GM19043 (cell line): Measurements from ENCODE around the gene GSE1.

ENCODE experiments used
- ATAC-seq: cut with Tn5 transposase; IDR thresholded peaks from one replicate; pipeline ENCODE4 v1.9.1; 2021; ENCODE audit warnings: low read depth; ENCODE audit not compliant: unreplicated experiment

Gene GSE1

DNA sequence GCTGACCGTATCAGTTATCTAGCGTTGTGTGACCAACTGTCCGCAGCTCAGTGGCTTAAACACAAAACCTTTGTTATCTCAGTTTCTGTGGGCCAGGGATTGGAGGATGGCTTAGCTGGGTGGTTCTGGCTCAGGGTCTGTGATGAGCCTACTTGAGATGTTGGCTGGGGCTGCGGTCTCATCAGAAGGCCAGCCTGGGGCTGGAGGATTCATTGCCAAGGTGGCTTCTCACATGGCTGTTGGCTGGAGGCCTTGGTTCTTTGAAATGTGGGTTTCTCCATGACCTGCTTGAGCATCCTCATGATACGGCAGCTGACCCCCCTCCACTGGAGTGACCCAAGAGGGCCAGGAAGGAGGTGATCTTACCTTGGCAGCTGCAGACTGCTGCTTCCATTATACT, 16.7 kb downstream of the GSE1 start:
- no peak for ATAC-seq

DNA sequence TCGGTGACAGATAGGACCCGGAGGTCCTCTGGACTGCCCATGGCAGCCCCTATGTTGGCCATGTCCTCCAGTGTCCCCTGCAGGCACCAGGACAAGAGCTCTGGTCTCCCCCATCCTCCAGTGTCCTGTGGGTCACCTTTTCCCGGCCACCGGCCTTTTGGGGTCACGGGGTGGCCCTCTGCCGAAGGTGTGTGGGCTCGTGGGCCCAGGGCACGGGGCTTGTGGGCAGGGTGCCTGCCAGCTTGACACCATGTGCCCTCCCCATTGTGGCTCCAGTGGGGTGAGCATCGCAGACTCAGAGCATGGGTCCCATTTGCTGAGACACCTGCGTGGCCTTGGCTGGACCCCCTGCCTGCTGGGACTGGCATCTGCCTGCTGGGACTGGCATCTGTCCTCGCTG, 18.1 kb downstream of the GSE1 start:
- no peak for ATAC-seq

DNA sequence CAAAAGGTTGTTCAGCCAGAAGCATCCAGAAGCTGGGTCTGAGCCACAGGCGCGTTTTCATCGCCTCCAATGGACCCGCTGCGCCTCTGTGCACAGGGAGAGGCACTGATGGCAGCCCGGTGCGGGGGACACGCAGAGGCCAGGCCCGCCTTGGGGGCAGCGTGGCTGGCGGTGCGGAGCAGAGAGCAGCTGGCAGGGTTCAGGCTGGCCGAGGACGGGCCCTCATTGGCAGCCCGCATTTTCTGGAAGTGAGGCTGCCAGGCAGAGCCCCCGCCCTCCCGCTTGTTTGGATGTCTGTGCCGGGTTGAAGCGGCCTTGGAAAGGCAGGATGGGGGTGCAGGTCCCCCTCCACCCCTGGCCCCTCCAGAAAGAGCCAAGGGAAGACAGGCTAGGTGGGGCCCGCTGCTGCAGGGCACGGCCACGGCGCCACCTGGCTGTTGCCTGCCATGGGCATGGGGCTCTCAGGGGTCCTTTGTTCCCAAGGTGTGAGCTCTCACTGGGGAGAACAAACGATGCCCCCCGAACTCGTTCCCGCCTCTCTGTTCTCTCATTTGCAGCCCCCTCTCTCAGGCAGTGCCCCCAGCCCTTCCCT, 18.8 kb downstream of the GSE1 start:
- ATAC-seq = no peak

DNA sequence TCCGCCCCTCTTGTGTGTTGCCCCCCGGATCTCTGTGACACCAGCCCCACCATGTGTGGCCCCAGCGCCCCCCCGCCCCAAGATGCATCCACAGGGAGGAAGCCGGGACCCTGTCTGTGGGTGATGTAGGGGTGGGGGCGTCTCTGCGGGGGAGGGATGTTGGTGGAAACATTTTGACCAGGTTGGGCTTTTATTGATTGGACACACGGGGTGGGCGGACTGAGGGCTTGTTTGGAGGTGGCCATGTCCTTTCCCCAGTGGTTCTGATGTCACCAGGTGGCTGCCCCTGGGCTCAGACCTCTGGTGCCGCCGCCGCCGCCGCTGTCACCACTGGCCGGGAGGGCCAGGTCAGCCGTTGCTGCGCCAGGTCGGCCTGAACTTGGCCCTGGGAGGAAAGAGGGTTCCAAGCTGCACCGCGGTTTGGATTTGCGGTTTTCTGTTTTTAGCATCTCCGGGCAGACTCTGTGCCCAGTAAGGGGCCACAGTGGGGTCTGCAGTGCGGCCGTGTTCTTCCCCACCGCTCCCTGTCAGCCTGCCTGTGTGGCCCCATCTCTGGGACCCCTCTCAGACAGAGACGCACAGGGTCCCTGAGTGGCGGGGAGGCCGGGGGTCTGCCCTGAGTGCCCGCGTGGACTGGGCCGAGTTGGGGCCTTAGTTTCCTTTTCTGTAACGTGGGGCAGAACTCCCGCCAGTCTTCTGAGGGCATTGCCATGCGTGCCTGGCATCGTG, 19.8 kb downstream of the GSE1 start:
- no peak for ATAC-seq

DNA sequence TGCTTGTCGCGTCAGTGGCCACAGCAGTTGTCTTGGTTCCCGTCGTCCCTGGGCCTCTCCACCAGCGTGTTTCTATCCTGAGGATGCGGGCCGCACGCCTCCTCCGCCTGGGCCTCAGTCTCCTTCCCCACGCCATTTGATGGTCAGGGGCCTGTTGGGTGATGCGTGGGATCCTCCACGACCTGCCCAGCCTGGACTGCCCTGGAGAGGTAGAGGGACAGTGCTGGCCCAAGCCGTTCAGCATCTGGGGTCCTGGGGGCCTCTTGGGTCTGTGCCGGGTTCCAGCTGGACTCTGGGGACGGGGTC, 20.3 kb downstream of the GSE1 start:
- no peak for ATAC-seq

DNA sequence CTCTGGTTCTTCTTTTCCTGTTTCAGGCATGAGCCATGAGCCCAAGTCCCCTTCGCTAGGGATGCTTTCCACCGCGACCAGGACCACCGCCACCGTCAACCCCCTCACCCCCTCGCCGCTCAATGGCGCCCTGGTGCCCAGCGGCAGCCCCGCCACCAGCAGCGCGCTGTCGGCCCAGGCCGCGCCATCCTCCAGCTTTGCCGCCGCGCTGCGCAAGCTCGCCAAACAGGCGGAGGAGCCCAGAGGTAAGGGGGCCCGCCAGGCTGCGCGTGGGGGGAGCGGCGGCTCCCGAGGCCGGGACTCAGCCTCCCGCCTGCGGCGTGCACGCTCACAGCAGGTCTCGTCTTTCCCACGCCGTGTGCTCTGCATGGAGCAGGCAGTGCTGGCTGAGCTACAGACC, 20.8 kb downstream of the GSE1 start:
- no peak for ATAC-seq

DNA sequence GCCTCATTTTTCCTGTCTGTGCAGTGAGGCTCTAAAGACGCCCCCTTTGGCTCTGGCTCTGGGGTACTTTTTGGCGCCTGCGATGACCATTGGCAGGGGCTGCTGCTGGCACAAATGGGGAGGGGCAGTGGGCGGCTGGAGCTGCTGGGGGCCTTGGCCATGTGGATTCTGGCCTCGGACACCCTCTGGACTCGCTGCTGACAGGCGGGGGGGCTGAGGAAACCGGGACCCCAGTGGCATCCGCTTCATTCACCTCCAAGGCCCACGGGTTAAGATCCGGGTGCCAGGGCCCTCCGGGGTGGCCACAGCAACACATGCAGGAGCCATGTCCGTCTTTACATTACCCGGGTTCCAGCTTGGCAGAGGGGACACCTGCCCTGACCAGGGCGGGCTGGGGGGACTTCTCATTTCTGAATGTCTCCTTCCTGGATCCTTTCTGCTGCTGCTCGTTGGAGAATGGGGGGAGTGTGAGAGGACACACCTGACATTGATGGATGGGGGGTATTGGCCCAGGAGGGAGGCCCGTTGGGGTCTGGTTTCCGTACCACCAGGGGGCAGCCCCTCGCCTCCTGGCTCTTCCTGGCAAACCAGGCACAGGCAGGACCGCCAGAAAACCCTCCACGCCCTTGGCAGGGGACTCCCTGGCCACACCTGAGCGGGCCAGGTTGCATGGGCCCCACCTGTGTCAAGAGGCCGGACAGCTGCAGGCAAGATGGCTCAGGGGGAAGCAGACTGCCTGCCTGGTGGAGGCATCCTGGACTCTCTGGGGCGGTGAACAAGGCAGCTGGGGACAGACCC, 21.8 kb downstream of the GSE1 start:
- ATAC-seq = no peak

DNA sequence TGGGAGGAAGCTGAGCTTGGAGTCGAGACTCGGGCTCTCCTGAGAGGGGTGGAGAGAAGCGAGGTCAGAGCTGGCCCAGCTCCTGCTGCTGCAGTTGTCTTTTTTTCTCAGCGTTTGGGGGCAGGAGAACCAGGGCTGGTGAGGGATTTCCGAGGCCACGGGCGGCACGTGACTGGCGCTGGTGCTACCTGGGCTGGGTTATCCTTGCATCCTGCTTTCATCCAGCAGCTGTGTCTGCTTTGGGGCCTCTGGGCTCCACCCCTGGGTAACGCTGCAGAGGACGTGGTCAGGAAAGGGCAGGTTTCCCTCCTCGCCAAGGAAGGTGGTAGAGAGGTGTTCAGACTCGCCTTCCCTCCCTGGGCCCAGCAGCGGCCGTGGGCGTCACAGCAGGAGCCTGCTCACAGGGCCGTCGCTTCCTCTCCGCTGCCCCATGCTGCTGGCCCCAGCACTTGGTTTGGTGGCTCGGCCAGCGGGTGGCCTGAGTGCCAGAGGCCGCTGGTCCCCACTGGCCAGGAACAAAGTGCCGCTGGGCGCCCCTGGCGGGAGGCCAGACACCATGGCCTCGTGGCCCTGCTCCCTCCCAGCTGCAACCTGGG, 22.5 kb downstream of the GSE1 start:
- ATAC-seq = no peak

DNA sequence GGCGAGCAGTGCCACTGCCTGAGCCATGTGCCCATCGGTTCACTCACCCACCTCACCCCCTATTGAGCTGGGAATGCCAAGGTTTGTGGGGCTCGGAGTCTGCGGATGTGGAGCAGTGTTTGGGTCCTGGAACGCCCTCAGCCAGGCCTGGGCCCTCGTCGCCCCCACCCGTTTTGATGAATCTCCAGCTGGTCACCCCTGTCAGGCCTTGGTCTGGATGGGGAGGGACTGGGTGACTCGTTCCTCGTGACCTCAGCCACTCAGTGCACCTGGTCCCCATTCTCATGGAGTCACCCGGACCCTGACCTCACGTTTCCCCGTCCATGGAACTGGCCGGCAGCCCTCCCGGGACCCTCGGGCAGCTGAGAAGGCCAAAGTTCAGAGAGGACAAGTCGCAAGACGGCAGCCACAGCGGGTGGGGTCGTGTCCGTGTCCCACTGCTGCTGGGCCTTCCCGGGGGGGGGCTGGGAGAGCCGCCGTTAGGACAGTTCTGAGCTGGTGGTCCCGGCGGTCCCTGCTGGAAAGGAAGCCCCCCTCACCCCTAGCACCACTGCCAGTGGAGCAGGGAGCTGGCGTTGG, 23.2 kb downstream of the GSE1 start:
- ATAC-seq = no peak

DNA sequence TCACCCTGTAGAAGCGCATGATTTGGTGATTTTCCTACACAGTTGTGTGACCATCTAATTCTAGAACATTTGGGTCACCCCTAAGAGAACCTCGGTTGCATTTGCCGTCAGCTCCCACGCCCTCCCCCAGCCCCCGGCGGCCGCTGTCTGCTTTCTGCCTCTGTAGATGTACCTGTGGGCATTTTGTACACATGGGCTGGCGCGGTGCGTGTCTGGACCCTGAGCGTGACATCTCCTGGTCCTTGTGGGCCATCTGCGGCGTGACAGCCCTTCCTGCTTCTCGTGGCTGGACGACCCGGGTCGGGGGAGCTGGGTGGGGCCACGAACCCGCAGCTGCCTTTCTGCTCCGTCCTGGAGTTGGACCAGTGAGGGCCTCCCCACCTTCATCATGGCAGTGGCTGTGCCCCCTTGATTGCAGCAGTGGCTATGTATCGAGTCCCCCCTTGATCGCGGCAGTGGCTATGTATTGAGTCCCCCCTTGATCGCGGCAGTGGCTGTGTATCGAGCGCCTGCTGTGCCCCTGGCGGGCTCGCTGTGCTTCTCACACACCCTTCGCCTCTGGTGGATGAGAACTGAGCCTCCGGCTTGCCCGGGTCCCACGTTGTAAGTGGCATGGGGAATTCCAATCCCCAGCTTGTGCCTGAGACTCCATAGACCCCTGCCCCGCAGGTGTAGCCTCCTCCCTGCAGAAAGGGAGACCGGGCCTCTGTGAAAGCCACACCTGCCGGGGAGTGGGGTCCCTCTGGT, 24.1 kb downstream of the GSE1 start:
- no peak for ATAC-seq

DNA sequence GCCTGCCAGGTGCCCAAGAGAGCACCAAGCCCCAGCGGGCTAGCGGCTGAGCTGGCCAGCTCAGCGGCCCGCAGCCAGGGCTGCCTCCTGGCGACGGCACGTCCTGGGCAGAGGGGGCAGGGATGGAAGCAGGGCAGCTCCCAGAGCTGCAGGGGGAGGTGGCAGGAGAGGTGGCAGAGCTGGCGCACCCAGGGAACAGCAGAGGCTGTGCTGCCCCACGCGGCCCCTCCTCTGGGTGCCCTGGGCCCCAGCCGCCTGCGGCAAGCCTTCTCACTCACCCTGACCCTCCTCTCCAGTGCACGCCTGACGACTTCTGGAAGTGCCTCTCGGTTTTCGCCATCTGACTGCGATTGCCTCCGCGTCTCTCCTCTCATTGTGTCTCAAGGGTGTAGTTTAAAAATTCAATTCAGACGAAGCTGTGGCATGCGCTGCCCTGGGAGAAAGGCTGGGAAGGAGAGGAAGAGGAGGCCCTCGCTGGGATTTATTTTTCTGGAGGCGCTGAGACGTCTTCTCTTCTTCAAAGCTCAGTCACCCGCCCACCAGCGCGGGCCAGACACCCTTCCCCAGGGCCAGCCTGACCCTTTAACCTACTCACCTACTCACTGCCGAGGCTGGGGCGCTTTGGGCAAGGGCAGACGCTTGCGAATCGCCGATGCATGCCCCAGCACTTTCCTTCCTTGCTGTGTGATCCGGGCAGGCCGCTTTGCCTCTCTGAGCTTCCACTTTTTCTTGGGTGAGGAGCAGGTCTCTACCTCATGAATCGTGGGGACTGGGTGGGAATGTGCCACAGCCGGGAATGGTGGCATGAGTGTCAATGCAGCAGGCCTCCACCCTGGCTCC, 24.9 kb downstream of the GSE1 start:
- no peak for ATAC-seq

DNA sequence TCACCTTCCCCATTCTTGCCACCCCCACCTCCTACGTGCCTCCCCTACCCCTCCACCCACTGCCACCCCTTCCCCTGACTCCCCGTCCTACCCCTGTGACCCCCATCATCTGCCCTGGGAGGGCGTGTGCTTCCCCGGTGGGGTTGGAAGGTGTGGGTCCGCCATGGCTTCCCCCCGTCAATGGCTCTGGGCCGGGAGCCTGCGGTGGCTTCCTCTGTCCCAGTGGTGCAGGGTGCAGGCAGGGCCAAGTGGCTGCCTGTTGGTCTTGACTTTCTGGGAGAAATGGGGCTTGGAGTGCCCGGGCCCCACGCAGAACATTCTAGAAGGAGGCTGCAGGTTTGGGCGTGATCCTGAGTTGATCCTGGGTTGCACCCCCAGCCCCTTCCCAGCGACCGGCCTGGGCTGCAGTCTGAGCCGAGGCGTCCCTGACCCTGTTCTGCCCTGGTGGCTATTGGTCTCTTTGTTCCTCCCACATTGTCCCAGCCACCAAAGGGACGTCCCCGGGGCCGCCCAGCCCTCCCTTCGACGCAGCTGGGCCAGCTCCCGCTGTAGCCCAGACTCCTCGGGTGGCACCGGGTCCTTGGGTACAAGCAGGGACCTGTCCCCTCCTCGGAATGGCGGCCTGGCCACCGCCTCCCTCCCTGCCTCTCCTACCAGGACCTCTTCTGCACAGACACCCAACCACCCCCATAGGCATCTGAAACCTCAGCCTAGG, 25.7 kb downstream of the GSE1 start:
- ATAC-seq = no peak

DNA sequence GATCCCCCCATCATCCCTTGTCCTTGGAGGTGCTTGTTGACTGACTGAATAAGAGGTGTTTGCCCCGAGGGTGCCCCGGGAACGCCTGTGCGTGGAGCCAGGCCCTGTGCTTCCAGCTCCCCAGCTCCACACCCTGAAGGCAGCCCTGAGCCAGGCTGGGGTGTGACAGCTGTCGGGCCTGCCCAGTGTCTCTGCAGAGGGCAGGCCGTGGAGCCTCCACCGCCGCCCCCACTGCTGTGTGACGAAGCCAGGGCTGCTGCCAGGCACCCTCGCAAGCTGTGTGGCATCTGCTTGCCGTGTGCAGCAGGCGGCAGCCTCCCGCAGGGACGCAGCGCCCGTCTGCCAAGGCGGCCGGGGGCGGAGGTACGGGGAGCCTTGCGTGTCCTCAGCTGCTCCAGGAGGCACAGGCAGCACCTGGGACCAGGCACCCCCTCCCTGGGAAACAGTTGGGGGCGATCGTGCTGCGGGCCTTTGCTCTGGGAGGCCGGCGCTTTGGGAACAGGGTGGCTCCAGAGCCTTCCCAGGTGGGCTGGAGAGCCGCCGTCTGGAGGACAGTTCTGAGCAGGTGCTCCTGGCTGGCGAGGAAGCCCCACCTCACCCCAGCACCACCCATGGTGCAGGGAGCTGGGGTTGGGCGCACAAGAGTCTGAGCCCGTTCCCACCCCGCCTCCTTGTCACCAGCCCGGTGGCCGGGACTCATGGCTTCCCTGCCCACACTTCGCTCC, 26.6 kb downstream of the GSE1 start:
- no peak for ATAC-seq

DNA sequence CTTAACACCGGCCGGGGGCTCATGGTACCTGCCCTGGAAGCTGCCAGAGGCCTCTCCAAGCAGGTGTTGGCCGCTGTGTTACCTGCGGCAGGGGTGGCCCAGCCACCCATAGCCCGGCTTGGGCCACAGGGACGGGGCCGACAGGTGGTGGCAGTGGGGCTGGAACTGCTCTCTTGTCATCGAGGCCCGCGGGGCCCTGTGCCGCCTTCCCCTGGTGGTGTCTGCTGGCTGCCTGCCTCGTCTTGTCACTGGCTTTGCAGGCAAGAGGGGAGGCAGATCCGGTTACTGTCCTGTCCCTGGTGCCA, 27.1 kb downstream of the GSE1 start:
- ATAC-seq = no peak

DNA sequence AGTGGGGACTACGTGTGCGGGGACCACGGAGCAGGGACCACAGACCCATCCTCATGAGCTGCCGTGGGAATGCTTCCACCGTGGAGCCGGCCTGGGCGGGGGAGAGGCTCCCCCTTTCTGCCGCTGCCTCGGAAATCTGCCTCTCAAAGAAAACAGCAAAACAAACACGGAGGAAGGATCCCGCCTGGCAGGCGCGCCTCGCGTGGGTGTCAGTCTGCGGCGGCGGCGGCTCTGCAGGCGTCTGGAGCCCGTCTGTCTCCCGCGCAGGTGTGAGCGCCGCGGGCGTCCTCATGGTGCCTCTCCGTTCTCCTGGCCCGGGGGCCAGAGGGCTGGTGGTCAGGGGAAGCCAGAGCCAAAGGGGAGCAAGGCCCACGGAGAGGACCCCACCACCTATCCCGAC, 27.5 kb downstream of the GSE1 start:
- no peak for ATAC-seq

DNA sequence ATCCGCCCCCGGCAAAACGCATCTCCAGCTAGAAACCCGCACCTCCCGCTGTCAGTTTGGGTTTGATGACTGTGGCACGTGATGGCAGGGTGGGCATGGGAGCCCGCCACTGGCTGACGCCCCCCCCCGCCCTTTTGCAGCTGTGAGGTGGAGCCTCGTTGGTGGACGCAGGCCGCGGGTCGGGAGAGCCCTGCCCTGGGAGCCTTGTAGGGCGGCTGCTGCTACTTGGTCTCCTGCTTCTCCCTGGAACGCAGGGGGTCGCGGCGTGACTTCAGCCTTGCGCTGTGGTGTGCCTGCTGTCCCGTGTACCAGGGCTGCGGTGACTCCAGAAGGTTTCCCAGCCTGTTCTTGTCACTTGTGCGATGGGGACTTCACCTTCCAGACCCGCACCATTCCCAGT, 28.2 kb downstream of the GSE1 start:
- no peak for ATAC-seq

DNA sequence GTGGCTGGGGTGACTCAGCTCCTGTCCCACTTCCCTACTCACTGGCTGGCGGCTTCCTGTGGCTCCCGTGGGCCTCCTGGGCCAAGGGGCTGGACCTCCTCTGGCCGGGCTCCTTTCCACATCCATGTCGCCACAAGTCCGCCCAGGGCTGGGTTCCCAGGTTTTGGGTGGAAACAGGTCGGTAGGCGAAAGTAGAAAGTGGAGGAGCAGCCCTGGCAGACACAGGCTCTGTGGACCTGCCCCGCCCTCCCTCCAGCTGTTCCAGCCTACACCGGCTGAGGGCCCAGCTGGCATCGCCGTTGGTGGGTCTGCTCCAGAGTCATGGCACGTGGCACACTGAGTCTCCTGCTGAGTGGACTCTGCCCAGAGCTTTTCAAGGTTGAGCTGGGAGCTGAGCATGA, 28.7 kb downstream of the GSE1 start:
- no peak for ATAC-seq

DNA sequence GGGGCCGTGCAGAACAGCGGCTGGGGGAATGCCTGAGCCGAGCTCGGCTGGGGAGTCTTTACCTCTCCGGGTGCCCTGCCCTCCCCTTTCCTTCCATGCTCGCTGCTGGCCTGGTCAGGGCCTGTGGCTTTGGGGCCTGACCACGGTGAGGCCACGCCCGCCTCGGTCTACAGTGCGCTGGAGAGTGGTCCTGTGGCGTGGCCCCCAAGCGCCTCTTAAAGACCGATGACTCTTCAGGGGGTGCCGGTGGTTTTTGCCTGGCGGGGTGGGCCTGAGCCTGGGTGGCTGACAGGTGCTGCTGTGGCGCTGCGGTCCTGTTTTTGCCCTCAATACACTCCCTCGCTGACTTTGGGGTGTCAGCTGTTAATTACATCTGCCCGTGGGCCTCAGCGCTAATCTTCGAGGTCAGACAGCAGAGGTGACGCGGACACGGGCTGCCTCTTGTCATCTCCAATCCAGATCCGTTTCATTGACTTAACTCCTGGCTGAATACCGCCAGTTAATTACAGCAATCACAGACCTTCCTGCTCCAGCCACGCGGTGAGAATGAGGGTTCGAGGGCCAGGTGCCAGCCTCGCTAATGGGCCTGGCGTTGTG, 29.7 kb downstream of the GSE1 start:
- no peak for ATAC-seq
